PC-9 (cell line): Measurements from ENCODE around the gene SSR1. TPM values are rescaled to one million over a fixed set of nuclear protein-coding genes. Genes with fewer than 3 reads are reported as not detected.

ENCODE experiments used
- BruUV-seq: library from RNA; stranded (reverse); fragments of 400-500 nt; replicated peaks from 2 replicates; lab custom pipeline; 2021; lab: Mats Ljungman, UMichigan
- CTCF ChIA-PET: fragments of 300-600 bp; sonication (Branson Sonifier 250); formaldehyde crosslinking; loops from one replicate; lab custom pipeline; 2022; ENCODE audit warnings: antibody characterized with exemption; lab: Charles Lee
- POLR2A ChIA-PET: fragments of 300-600 bp; sonication (Branson Sonifier 250); formaldehyde crosslinking; loops from one replicate; lab custom pipeline; 2022; ENCODE audit warnings: antibody characterized with exemption; ENCODE audit not compliant: unreplicated experiment; lab: Charles Lee
- DNase-seq, 2 experiments: peaks; one replicate each; pipeline versions ENCODE4 v3.0.0 to v3.0.0-alpha.2; 2015 to 2022; ENCODE audit warnings: mixed read lengths in 1 of 2
- H2AFZ ChIP-seq: fragments of 200-600 bp; sonication (generic); 2 replicates; pipeline ENCODE4 v1.8.1; 2017; ENCODE audit warnings: antibody characterized with exemption
- H3F3A ChIP-seq: fragments of 200-600 bp; sonication (generic); 2 replicates; pipeline ENCODE4 v1.8.1; 2017; ENCODE audit warnings: antibody characterized with exemption, mild to moderate bottlenecking, low read depth; ENCODE audit not compliant: insufficient read depth
- H3K27ac ChIP-seq: fragments of 200-600 bp; sonication (generic); 2 replicates; pipeline ENCODE4 v1.6.1; 2016; ENCODE audit warnings: mixed run types
- H3K27me3 ChIP-seq: fragments of 200-600 bp; sonication (generic); 2 replicates; pipeline ENCODE4 v1.6.1; 2016; ENCODE audit warnings: low read depth, mixed run types; ENCODE audit not compliant: insufficient read depth
- H3K36me3 ChIP-seq: fragments of 200-600 bp; sonication (generic); 2 replicates; pipeline ENCODE4 v1.6.1; 2016; ENCODE audit warnings: low read depth, mixed run types
- H3K4me1 ChIP-seq: fragments of 200-600 bp; sonication (generic); replicated peaks from 2 replicates; pipeline ENCODE4 v1.6.1; 2016; ENCODE audit warnings: mixed run types; ENCODE audit not compliant: insufficient read depth
- H3K4me2 ChIP-seq: fragments of 200-600 bp; sonication (generic); 2 replicates; pipeline ENCODE4 v1.6.1; 2017; ENCODE audit warnings: mixed run types
- H3K4me3 ChIP-seq: fragments of 200-600 bp; sonication (generic); 2 replicates; pipeline ENCODE4 v1.6.1; 2016; ENCODE audit warnings: mixed run types
- H3K79me2 ChIP-seq: fragments of 200-600 bp; sonication (generic); 2 replicates; pipeline ENCODE4 v1.6.1; 2017; ENCODE audit warnings: low read depth, mixed run types
- H3K9me2 ChIP-seq: fragments of 200-600 bp; sonication (generic); 2 replicates; pipeline ENCODE4 v1.8.1; 2017; ENCODE audit warnings: mild to moderate bottlenecking; ENCODE audit not compliant: insufficient read depth
- H3K9me3 ChIP-seq: fragments of 200-600 bp; sonication (generic); 2 replicates; pipeline ENCODE4 v1.8.1; 2016; ENCODE audit warnings: low read depth; ENCODE audit not compliant: insufficient read depth
- H4K20me1 ChIP-seq: fragments of 200-600 bp; sonication (generic); 2 replicates; pipeline ENCODE4 v1.8.1; 2017; ENCODE audit not compliant: insufficient read depth
- CTCF ChIP-seq: fragments of 200-600 bp; sonication (generic); conservative IDR thresholded peaks from 2 replicates; pipeline ENCODE4 v1.6.1; 2017; ENCODE audit warnings: mixed run types, antibody characterized with exemption, mild to moderate bottlenecking, moderate library complexity
- EZH2 ChIP-seq: fragments of 200-600 bp; sonication (generic); IDR thresholded peaks from 2 replicates; pipeline ENCODE4 v1.8.0; 2017; ENCODE audit warnings: antibody characterized with exemption, low read depth
- intact Hi-C: fragments of 100-400 bp; cut with micrococcal nuclease; formaldehyde crosslinking; loops from one replicate; pipeline ENCODE4 v1.10.0; 2022; ENCODE audit not compliant: unreplicated experiment
- total RNA-seq: library from RNA; stranded (reverse); gene quantifications from 2 replicates; pipeline ENCODE4 v1.2.3, GENCODE V29; 2021

SSR1 gene
- total RNA-seq, 1 experiment from 2014 or later: 118 TPM

GRCh38 chr6:7230956-7231713 lies 81.9 kb downstream of the SSR1 start:
- no peak for DNase-seq
- peaks cover 18% of the 10 kb centered on the region; the same call in 1 of the 2 replicates for H3F3A ChIP-seq
- H3K9me2 ChIP-seq: no peaks in the 10 kb centered on the region
- H2AFZ ChIP-seq: no peak overlapping the region
- no peak overlapping the region for H3K4me2 ChIP-seq
- TF ChIP-seq CTCF: no peak
- TF ChIP-seq EZH2: no peak
- no TSS peak for BruUV-seq
- 0 out of 2 replicates have a peak, but pooled peaks cover 5% of the 10 kb centered on the region for H3K79me2 ChIP-seq
- H3K4me3 ChIP-seq: no peak overlapping the region
- CTCF ChIA-PET: no interaction called here
- no peaks in the 10 kb centered on the region; the same call in 1 of the 2 replicates for H3K36me3 ChIP-seq
- no peaks in the 10 kb centered on the region for H3K27me3 ChIP-seq
- no peaks in the 10 kb centered on the region for H4K20me1 ChIP-seq
- intact Hi-C loops: no loop called here
- H3K9me3 ChIP-seq: no peaks in the 10 kb centered on the region
- peaks cover 26% of the 10 kb centered on the region for H3K4me1 ChIP-seq
- POLR2A ChIA-PET: no interaction called here
- no peak overlapping the region for H3K27ac ChIP-seq

GRCh38 chr6:7230327-7230691 lies 82.7 kb downstream of the SSR1 start:
- Histone ChIP-seq H3K4me3 (no peak overlapping the region), H3K4me2 (no peak overlapping the region), H3K4me1 (peaks cover 18% of the 10 kb centered on the region), H3F3A (peaks cover 10% of the 10 kb centered on the region; the same call in 1 of the 2 replicates), H4K20me1 (no peaks in the 10 kb centered on the region), H3K79me2 (0 out of 2 replicates have a peak, but pooled peaks cover 5% of the 10 kb centered on the region), H3K27me3 (no peaks in the 10 kb centered on the region), H3K27ac (no peak overlapping the region), H3K9me3 (no peaks in the 10 kb centered on the region), H3K36me3 (no peaks in the 10 kb centered on the region; the same call in 1 of the 2 replicates), H3K9me2 (no peaks in the 10 kb centered on the region), H2AFZ (no peak overlapping the region)
- CTCF ChIA-PET: no interaction called here
- DNase-seq: no peak
- intact Hi-C loops: no loop called here
- no TSS peak for BruUV-seq
- POLR2A ChIA-PET: no interaction called here
- TF ChIP-seq EZH2 (no peak), CTCF (no peak)

GRCh38 chr6:7229376-7230326 lies 83.3 kb downstream of the SSR1 start:
- Histone ChIP-seq H3K4me2 (no peak overlapping the region), H3K4me3 (no peak overlapping the region), H3K27ac (no peak overlapping the region), H3K4me1 (peaks cover 12% of the 10 kb centered on the region), H3F3A (peaks cover 4% of the 10 kb centered on the region; the same call in 1 of the 2 replicates), H4K20me1 (no peaks in the 10 kb centered on the region), H3K27me3 (no peaks in the 10 kb centered on the region), H2AFZ (no peak overlapping the region), H3K9me2 (no peaks in the 10 kb centered on the region), H3K79me2 (0 out of 2 replicates have a peak, but pooled peaks cover 5% of the 10 kb centered on the region), H3K9me3 (no peaks in the 10 kb centered on the region), H3K36me3 (no peaks in the 10 kb centered on the region; the same call in 1 of the 2 replicates)
- CTCF ChIA-PET: no interaction called here
- no TSS peak for BruUV-seq
- TF ChIP-seq EZH2 (no peak), CTCF (no peak)
- intact Hi-C loops: no loop called here
- POLR2A ChIA-PET: no interaction called here
- DNase-seq: no peak
